Fibroblast of pulmonary artery (primary cell): ENCODE results near the gene CCNY.

ENCODE experiments used
- DNase-seq: peaks from one replicate; pipeline ENCODE4 v3.0.0-alpha.2; 2010; ENCODE audit warnings: low read depth
- H3K4me3 ChIP-seq: replicated peaks from 2 replicates; pipeline ENCODE4 v1.5.1; 2011; ENCODE audit warnings: low read depth, mild to moderate bottlenecking, control low read depth, low read length, moderate library complexity
- CTCF ChIP-seq: IDR thresholded peaks from 2 replicates; pipeline ENCODE4 v1.5.1; 2011; ENCODE audit warnings: mild to moderate bottlenecking, control low read depth, low read length, inconsistent platforms; ENCODE audit errors: missing control alignments

The CCNY gene

GRCh38 chr10:35481413-35481812 is 145.1 kb downstream of the CCNY start:
- H3K4me3 ChIP-seq, result no peak overlapping the region
- TF ChIP-seq CTCF, result no peak
- DNase-seq, result no peak

GRCh38 chr10:35486297-35486990 is 150.1 kb downstream of the CCNY start:
- no peak for DNase-seq
- H3K4me3 ChIP-seq, result no peak overlapping the region
- no peak for TF ChIP-seq CTCF

- no peak for TF ChIP-seq CTCF
- no peak overlapping the region for H3K4me3 ChIP-seq
- peak; percentile 27 for DNase-seq
Observed at GRCh38 chr10:35487336-35488034, 151.2 kb downstream of the CCNY start.

- no peak for TF ChIP-seq CTCF
- DNase-seq, result no peak
- no peak overlapping the region for H3K4me3 ChIP-seq
Observed at GRCh38 chr10:35488228-35488627, 151.9 kb downstream of the CCNY start.

- H3K4me3 ChIP-seq, result no peak overlapping the region
- no peak for DNase-seq
Observed at GRCh38 chr10:35492386-35493195, 156.3 kb downstream of the CCNY start.

More at GRCh38 chr10:35492386-35493195, 156.3 kb downstream of the CCNY start:
- no peak for TF ChIP-seq CTCF
